Left ventricle myocardium superior (tissue), 1 donor: ENCODE results near the gene ZNF878. TPM values are rescaled to one million over a fixed set of nuclear protein-coding genes. Genes with fewer than 3 reads are reported as not detected.
"Not testable (repeated sequence)": the region's sequence is repeated elsewhere in the genome, so short reads cannot be mapped to it uniquely, and the experiment has no call there.

Experiments used
- ATAC-seq: fragments of 200-7000 bp; cut with Tn5 transposase; one replicate; pipeline ENCODE4 v1.9.1; 2020; ENCODE audit warnings: mild to moderate bottlenecking, moderate library complexity
- DNase-seq: peaks from one replicate; pipeline ENCODE4 v3.0.0-alpha.2; 2020
- intact Hi-C: fragments of 100-400 bp; cut with micrococcal nuclease; formaldehyde crosslinking; loops from one replicate; pipeline ENCODE4 v1.11.0; 2022
- long read RNA-seq: library from polyadenylated mRNA; unstranded; transcript quantifications from one replicate; pipeline ENCODE4 v2.0.0, GENCODE V29; 2021
- total RNA-seq: library from RNA; stranded (reverse); fragmentation: NEBNext Ultra II Directional; extraction: Animal tissue kit (Norgen Biotek cat#: 25700); gene quantifications from one replicate; pipeline ENCODE4 v1.2.1, GENCODE V29; 2021
- donor health status: DM: no; HTN: yes; CAD: no; lungs with severe emphysema.

The ZNF878 gene
- total RNA-seq: 0.32 TPM
- long read RNA-seq, partial matches to known transcripts: 0 of 1 reads
- long read RNA-seq, other reads (novel, unspliced or antisense): 0 of 1 reads

DNA sequence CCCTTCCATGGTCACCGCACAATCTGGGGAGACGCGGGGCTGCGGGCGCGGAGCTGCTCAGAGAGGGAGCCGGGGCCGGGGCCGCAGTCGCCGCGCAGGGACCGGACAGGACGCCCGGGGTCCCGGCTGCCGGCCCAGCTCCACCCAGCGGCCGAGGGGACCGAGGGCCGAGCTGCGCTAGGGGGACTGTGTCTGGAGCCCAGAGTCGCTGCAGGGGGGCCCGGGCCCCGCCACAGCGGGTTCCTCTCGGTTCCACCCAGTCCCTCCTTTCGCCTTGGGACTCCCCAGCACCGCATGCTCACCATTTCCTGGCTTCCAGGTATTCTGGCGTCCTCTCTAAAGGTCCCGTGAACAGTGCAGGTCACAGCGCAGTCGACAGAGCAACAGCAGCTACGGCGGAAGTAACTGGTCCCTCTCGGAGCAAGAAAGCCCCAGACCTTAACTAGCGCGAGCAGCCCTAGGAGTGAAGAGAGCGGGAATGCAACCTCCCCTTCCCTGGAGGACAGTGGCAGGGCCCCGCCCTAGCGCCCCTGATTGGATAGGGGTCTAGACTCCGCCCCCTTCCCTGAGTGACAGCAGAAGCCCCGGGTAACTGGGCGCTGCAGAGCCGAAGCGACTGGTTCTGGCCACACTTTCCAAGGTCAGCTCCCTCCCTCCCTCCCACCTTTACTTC is at the start of gene ZNF878:
Gene ZNF878, minus strand, starts transcription at position 465 of the 673 bp plus-strand sequence. Its CDS starts 160 bp downstream, at position 305.
- intact Hi-C loops: no loop called here
- ATAC-seq: peak; percentile 100

DNA sequence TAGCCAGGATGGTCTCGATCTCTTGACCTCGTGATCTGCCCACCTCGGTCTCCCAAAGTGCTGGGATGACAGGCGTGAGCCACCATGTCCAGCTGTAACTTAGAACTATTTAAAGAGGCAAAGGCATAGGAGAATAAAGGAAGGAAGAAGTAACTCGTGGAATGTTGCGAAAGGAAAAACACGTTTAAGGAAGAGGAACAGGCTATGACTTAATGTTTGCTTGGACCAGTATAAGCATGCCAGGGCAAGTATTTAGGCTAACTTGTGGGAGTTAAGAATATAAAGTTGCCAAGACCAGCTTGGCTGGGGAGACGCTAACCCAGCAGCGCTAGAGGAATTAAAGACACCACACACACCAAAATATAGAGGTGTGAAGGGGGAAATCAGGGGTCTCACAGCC is 45.3 kb upstream of the ZNF878 start:
- ATAC-seq: no peak
- intact Hi-C loops: no loop called here
- no peak for DNase-seq

More for the DNA sequence above, at the start of gene ZNF878:
- peak; percentile 93 for DNase-seq

DNA sequence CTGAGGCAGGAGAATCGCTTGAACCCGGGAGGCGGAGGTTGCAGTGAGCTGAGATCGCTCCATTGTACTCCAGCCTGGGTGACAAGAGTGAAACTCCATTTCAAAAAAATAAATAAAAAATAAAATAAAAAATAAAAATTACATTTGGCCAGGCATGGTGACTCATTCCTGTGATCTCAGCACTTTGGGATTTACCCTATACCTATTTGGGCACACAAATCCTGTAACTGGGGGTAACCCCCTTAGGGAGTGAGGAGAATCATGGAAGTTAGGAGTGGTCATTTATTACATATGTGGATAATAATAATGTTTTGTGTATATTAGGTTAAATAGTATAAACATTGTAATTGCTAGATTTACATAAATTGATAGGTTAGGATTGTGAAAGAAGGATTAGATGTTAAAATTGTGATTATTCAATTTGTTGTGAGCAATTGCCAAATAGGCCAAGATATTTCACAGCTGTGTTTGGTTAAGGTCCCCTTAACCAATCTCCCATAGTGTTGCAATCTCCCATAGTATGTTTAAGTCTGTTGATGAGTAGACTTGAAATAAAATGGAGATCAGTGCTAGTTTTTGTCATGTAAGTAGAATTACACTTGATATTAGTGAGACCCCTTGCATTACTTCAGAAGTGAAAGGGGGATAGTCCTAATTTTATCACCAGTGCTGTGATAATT is 42.5 kb upstream of the ZNF878 start:
- ATAC-seq (no peak), DNase-seq (no peak)
- intact Hi-C loops: no loop called here

DNA sequence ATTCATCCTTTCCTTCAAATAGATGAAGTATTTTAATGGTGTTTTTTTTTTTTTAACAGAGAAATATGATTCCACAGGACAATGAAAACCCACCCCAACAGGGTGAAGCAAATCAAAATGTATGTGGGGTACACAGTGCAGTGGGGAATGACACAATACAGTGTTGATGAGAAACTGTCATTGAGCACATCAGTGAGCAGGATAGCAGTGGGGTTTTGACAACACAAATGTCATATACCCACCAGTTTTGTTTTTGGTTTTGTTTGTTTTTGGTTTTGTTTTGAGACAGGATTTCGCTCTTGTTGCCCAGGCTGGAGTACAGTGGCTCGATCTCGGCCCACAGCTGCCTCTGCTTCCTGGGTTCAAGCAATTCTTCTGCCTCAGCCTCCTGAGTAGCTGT is 41.0 kb upstream of the ZNF878 start:
- intact Hi-C loops: no loop called here
- ATAC-seq: no peak
- DNase-seq: no peak

DNA sequence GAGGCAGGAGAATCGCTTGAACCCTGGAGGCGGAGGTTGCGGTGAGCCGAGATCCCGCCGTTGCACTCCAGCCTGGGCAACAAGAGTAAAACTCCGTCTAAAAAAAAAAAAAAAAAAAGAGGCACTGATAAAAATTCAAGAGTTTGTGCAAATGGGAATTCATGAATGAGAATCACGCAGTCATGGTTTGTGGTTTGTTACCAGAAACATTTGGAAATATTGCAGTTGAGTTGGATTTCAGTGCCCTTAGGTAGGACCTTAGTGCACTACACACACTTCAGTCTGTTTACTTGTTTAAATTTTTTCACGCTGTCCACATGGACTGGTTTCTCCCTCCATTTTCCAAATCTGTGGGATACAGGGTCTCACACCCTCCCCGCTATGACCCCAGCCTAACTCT is 40.2 kb upstream of the ZNF878 start:
- DNase-seq (no peak), ATAC-seq (no peak)
- intact Hi-C loops: no loop called here

DNA sequence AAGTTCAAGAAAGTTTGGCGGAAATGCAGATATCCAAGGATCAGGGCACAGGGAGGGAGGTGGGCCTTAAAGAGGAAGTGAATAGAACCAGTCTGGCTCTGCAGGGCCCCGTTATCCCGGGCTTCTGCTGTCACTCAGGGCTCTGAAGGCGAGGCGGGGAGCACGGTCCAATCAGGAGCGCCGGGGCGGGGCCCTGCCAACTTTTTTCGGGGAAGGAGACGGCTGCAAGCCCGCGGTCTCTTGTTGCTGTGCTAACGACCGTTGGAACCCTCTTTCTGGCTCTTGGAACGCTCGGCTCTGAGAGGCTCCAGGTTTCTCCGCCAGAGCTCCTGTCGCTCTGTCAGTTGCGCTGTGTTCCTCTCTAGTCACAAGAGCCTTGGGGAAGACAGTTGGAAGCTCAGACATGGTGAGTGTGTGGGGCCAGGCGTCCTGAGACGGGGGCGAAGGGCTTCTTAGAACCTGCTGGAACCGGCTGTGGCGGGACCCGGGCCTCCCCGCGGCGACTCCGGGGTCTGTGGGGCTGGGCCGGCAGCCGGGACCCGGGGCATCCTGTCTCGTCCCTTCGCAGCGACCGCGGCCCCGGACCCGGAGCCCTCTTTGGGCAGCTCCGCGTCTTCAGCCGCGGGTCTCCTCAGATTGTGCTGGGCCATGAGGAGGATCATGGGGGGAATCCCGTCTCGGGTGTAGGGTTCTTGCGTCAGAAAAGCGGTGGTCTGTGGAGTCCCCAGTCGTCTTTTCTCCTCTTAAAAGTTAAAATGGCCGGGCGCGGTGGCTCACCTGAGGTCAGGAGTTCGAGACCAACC is 39.5 kb upstream of the ZNF878 start:
- peak; percentile 99 for ATAC-seq
- peak; percentile 92 for DNase-seq
- intact Hi-C loops: no loop called here

DNA sequence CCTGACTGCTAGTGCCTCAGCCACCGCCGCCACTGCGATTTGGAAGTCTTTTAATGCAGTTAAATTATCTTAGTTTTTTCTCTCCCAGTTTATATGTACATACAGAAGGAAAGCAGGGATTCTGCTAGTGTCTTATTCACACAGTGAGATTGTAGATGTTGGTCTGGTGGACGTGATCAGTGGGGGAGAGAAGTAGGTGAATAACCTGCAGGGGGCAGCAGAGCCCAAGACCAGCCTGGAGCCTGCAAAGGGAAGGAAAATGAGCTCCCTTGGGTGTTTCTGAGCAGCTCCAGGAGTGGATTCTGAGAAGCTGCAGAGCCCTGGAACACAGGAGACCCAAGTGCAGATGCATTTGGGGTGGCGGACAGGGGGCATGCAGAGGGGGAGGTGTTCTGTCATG is 38.0 kb upstream of the ZNF878 start:
- ATAC-seq (peak; percentile 64), DNase-seq (peak; percentile 61)
- intact Hi-C loops: no loop called here

DNA sequence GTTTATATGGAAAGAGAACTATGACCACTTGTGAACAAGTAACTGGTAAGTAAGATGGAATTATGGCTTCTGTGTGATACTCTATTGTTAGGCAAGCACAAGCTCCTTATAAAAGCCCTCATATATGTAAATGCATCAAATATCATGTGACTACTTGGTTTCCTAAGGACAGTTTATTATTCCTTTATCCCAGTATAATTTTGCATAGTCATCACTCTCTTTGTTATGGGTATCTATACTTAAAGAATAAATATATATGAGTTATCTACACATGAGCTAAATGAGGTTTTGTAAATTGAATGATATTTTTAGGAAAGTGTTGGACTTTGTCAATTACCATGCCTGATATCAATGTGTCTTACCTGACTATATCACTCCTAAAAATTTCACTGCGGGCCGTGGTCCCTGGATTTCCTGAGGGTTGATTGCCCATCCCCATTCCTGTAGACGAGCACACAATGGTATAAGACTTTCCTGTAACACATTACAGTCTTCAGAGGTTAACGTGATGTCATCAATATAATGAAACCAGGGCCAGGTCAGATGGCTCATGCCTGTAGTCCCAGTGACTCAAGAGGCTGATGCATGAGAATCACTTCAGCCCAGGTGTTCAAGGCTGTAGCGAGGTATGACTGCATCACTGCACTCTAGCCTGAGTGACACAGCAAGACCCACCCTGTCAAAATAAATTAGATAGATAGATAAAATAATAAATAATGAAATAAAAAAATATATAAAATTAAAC is 32.5 kb upstream of the ZNF878 start:
- no peak for ATAC-seq
- intact Hi-C loops: no loop called here

DNA sequence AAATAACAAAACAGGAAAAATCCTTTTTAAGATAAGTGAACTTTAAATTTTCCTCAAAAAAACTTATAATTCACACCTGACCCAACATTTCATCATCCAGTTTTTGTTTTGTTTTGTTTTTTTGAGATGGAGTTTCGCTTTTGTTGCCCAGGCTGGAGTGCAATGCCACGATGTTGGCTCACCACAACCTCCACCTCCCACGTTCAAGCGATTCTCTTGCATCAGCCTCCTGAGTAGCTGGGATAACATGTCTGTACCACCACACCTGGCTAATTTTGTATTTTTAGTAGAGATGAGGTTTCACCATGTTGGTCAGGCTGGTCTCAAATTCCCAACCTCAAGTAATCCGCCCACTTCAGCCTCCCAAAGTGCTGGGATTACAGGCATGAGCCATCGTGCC is 30.6 kb upstream of the ZNF878 start:
- ATAC-seq, intact Hi-C loops, DNase-seq: not testable (repeated sequence)

More for the DNA sequence above, 32.5 kb upstream of the ZNF878 start:
- DNase-seq: no peak

DNA sequence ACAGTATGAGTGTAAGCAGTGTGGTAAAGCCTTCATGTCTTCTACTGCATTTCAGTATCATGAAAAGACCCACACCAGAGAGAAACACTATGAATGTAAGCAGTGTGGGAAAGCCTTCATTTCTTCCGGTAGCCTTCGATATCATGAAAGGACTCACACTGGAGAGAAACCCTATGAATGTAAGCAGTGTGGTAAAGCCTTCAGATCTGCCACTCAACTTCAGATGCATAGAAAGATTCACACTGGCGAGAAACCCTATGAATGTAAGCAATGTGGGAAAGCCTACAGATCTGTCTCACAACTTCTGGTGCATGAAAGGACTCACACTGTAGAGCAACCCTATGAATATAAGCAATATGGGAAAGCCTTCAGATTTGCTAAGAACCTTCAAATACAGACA is 24.6 kb upstream of the ZNF878 start:
- ATAC-seq: no peak
- DNase-seq: no peak
- intact Hi-C loops: no loop called here

DNA sequence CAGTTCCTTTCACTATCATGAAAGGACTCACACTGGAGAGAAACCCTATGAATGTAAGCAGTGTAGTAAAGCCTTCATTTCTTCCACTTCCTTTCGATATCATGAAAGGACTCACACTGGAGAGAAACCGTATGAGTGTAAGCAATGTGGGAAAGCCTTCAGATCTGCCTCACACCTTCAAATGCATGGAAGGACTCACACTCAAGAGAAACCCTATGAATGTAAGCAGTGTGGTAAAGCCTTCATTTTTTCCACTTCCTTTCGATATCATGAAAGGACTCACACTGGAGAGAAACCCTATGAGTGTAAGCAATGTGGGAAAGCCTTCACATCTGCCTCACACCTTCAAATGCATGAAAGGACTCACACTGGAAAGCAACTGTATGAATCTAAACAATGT is 23.6 kb upstream of the ZNF878 start:
- DNase-seq, ATAC-seq, intact Hi-C loops: not testable (repeated sequence)

DNA sequence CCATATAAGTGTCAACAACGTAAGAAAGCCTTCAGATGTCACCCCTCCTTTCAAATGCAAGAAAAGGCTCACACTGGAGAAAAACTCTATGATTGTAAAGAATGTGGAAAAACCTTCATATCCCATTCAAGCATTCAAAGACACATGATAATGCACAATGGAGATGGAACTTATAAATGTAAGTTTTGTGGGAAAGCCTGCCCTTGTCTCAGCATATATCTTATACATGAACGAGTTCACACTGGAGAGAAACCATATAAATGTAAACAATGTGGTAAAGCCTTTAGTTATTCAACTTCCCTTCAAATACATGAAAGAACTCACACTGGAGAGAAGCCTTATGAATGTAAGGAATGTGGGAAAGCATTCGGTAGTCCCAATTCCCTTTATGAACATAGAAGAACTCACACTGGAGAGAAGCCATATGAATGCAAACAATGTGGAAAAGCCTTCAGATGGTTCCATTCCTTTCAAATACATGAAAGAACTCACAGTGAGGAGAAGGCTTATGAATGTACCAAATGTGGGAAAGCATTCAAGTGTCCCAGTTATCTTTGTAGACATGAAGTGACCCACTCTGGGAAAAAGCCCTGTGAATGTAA is 22.9 kb upstream of the ZNF878 start:
- intact Hi-C loops: no loop called here
- no peak for DNase-seq
- ATAC-seq: no peak

DNA sequence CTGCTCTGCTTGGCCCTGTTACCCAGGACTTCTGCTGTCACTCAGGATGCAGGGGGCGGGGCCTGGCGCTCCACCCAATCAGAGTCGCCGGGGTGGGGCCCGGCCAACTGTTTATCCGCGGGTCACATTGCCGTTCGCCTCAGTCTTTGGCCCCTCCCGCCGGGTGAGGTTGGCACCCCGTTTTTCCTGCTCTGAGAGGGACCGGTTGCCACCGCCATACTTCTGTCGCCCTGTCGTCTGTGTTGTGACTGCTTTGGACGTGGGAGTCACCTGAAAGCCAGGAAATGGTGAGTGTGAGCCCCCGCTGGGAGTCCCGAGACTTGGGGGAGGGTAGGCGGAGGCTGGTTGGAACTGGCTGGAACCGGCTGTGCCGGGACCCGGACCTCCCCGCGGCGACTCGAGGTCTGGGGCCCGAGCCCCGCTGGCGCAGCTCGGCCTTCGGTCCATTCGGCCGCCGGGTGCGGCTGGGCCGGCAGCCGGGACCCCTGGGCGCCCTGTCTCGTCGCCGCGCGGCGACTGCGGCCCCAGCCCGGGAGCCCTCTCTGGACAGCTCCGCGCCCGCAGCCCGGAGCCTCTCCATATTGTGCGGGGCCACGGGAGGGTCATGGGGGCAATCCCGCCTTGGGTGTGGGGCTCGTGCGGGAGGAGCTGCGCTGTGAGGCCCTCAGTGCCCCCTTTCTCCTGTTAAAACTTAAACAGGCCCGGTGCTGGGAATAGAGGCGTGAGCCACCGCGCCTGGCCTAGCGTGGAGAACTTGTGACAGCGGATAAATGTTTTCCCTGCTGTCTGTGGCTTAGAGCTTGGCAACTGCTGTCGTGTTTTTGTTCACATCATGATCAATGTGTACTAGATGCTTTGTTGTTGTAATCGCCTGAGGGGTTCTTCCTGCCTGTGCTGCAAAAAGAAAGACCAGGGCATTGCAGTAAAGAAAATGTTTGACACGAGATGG is 12.1 kb upstream of the ZNF878 start, which contains the start of gene ZNF844:
Gene ZNF844, plus strand, starts transcription at position 142 of the 949 bp plus-strand sequence. Its CDS starts 143 bp downstream, at position 285.
- ATAC-seq (peak; percentile 99), DNase-seq (peak; percentile 99)
- intact Hi-C loops: no loop called here

DNA sequence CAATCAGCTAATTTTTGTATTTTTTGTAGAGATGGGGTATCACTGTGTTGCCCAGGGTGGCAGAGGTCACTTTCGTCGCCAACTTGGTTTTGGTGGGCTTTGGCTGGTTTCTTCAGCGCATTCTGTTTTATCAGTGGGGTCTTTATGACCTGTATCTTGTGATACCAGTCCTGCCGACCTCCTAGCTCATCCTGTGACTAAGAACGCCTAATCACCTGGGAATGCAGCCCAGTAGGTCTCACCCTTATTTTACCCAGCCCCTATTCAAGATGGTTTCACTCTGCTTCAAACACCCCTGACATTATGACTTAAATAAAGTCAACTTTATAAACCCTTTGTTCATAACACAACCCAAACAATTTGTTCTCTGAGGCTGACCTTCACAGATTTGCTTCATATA is 3.0 kb upstream of the ZNF878 start:
- DNase-seq (no peak), ATAC-seq (no peak)
- intact Hi-C loops: no loop called here

DNA sequence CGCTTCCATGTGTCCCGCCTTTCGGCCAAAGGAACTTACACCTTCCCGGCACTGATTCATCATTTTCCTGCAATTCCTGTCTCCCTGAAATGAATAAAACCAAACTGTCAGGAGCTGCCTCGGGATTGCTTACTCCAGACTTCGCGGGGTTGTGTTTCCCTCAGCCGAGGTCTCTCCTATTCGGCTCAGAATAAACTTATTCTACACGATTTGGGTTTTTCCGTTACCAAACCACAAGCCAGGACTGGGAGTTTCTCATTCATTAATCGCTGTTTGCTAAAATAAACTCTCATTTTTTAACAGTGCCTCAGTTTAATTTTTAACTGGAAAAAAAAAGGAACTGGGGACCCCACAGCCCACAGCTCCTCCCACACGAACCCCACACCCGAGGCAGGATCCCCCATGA is 667 bp downstream of the ZNF878 start:
- ATAC-seq (no peak), DNase-seq (no peak)
- intact Hi-C loops: no loop called here

DNA sequence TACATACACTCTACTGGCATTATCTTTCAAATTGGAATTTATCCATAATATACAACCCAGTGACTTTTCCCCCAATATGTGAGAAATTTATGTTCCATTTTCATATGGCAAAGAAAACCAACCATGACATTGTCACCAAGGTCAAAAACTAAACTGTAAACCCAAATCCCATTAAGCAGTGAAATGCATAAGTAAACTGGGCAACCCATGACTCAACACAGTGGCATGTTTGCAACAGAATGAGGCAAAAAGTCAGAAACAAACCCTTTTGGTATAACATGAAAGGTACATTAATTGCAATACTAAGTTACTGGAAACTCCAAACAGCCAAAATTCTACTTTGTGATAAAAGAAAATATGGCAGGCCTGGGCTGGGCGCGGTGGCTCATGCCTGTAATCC is 4.9 kb downstream of the ZNF878 start:
- intact Hi-C loops: no loop called here
- ATAC-seq (no peak), DNase-seq (no peak)

DNA sequence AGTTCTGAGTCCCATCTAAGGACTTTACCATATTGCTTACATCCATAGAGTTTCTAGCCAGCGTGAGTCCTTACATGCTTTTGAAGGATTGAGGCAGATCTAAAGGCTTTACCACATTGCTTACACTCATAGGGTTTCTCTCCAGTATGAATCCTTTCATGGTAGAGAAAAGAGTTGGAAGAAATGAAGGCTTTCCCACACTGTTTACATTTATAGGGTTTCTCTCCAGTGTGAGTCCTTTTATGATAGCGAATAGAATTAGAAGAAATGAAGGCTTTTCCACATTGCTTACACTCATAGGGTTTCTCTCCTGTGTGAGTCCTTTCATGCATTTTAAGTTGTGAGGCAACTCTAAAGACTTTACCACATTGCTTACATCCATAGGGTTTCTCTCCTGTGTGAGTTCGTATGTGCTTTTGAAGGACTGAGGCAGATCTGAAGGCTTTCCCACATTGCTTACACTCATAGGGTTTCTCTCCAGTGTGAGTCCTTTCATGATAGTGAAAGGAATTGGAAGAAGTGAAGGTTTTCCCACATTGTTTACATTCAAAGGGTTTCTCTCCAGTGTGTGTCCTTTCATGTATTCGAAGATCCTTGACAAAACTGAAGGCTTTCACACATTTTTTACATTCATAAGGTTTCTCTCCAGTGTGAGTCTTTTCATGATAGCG is 8.9 kb downstream of the ZNF878 start:
- DNase-seq (no peak), ATAC-seq (no peak)
- intact Hi-C loops: no loop called here
